ENCODE measurements around the gene CYB5R4.

The CYB5R4 gene

DNA sequence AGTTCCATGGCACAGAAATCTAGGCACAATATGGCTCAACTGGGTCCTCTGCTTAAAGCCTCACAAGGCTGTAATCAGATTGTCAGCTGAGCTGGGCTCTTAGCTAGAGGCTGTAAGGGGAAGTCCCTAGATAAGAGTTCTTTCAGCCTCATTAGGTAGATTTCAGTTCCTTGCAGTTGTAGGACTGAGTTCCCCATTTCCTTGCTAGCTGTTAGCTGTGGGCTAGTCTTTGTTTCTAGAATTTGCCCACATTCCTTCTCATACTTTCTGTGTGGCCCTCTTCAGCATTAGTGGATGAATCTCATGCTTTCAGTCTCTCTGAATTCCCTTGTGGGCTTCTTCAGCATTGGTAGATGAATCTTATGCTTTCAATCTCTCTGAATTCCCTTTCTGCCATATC lies 103.1 kb downstream of the CYB5R4 start:
- H3K27me3 ChIP-seq (ENCODE audit: control insufficient read depth in 5 of 5, insufficient read depth in 4 of 5, low read length in 5 of 5), result no peaks in the 10 kb centered on the region
- no peak overlapping the region for H3K4me3 ChIP-seq (ENCODE audit: low read depth in 1 of 5, low read length in 5 of 5)
- no peak overlapping the region for H3K27ac ChIP-seq (ENCODE audit: low read depth, low read length)
- H3K9me3 ChIP-seq (ENCODE audit: control insufficient read depth in 5 of 5, low read length in 5 of 5), result peaks cover 2 to 16% (median 10%) of the 10 kb centered on the region in 5 donors
- H3K36me3 ChIP-seq (ENCODE audit: control insufficient read depth in 5 of 5, insufficient read depth in 5 of 5, low read length in 5 of 5), result peaks cover 13 to 50% (median 37%) of the 10 kb centered on the region in 5 donors
- H3K9ac ChIP-seq (ENCODE audit: low read length in 5 of 5), result no peak overlapping the region
- H3K4me1 ChIP-seq (ENCODE audit: control insufficient read depth in 5 of 5, insufficient read depth in 5 of 5, low read length in 5 of 5), result no peaks in the 10 kb centered on the region

- Histone ChIP-seq H3K36me3 (ENCODE audit: control insufficient read depth in 5 of 5, insufficient read depth in 5 of 5, low read length in 5 of 5) (peaks cover 2 to 24% (median 17%) of the 10 kb centered on the region in 5 donors), H3K9me3 (ENCODE audit: control insufficient read depth in 5 of 5, low read length in 5 of 5) (peaks cover 2 to 20% (median 13%) of the 10 kb centered on the region in 5 donors), H3K9ac (ENCODE audit: low read length in 5 of 5) (no peak overlapping the region), H3K4me1 (ENCODE audit: control insufficient read depth in 5 of 5, insufficient read depth in 5 of 5, low read length in 5 of 5) (no peaks in the 10 kb centered on the region), H3K27ac (ENCODE audit: low read depth, low read length) (no peak overlapping the region), H3K4me3 (ENCODE audit: low read depth in 1 of 5, low read length in 5 of 5) (no peak overlapping the region), H3K27me3 (ENCODE audit: control insufficient read depth in 5 of 5, insufficient read depth in 4 of 5, low read length in 5 of 5) (no peaks in the 10 kb centered on the region)
Observed at GRCh38 chr6:83966539-83966938, 107.0 kb downstream of the CYB5R4 start.

- no peak overlapping the region for H3K4me3 ChIP-seq (ENCODE audit: low read depth in 1 of 5, low read length in 5 of 5)
- no peaks in the 10 kb centered on the region for H3K36me3 ChIP-seq (ENCODE audit: control insufficient read depth in 5 of 5, insufficient read depth in 5 of 5, low read length in 5 of 5)
- no peak overlapping the region for H3K27ac ChIP-seq (ENCODE audit: low read depth, low read length)
- H3K9ac ChIP-seq (ENCODE audit: low read length in 5 of 5), result no peak overlapping the region
- H3K4me1 ChIP-seq (ENCODE audit: control insufficient read depth in 5 of 5, insufficient read depth in 5 of 5, low read length in 5 of 5), result no peaks in the 10 kb centered on the region
- H3K9me3 ChIP-seq (ENCODE audit: control insufficient read depth in 5 of 5, low read length in 5 of 5), result peaks cover 2 to 14% (median 10%) of the 10 kb centered on the region in 5 donors
- H3K27me3 ChIP-seq (ENCODE audit: control insufficient read depth in 5 of 5, insufficient read depth in 4 of 5, low read length in 5 of 5), result no peaks in the 10 kb centered on the region
Observed at GRCh38 chr6:83970582-83970981, 111.1 kb downstream of the CYB5R4 start.

DNA sequence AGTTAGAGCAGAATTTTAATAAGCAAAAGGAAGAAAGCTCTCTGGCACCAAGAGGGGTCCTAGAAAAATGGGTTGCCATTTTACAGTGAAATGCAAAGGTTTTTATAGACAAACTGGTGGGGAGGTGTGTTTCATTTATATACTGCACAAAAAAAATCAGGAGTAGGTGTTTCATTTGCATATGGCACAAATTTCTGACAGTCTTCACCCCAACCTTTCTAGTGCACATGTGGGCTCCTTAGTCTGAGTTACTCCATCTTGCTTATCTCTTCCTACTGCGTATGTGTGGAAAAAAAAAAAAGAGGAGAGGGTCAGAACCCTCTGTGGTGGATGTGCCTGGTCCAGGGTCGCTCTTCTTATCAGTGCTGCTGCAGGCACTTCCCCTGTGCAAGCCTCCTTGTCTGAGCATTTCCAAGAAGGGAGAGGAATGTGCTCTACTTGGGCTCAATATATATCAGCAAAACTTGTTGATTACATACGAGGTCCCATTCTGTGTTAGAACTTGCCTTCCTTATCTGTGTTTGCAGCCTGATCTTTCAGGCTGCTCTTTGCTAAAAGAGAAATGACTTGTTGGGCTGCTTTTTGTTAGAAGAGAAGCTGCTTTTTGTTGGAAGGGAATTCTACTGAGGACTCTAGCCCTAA lies 115.0 kb downstream of the CYB5R4 start:
- Histone ChIP-seq H3K9me3 (ENCODE audit: control insufficient read depth in 5 of 5, low read length in 5 of 5) (peaks cover 0 to 3% (median 0%) of the 10 kb centered on the region in 5 donors), H3K4me1 (ENCODE audit: control insufficient read depth in 5 of 5, insufficient read depth in 5 of 5, low read length in 5 of 5) (no peaks in the 10 kb centered on the region), H3K4me3 (ENCODE audit: low read depth in 1 of 5, low read length in 5 of 5) (no peak overlapping the region), H3K36me3 (ENCODE audit: control insufficient read depth in 5 of 5, insufficient read depth in 5 of 5, low read length in 5 of 5) (no peaks in the 10 kb centered on the region), H3K27me3 (ENCODE audit: control insufficient read depth in 5 of 5, insufficient read depth in 4 of 5, low read length in 5 of 5) (no peaks in the 10 kb centered on the region), H3K9ac (ENCODE audit: low read length in 5 of 5) (no peak overlapping the region), H3K27ac (ENCODE audit: low read depth, low read length) (no peak overlapping the region)

- Histone ChIP-seq H3K9me3 (ENCODE audit: control insufficient read depth in 5 of 5, low read length in 5 of 5) (peaks cover 0 to 2% (median 0%) of the 10 kb centered on the region in 5 donors), H3K4me1 (ENCODE audit: control insufficient read depth in 5 of 5, insufficient read depth in 5 of 5, low read length in 5 of 5) (no peaks in the 10 kb centered on the region), H3K27ac (ENCODE audit: low read depth, low read length) (no peak overlapping the region), H3K36me3 (ENCODE audit: control insufficient read depth in 5 of 5, insufficient read depth in 5 of 5, low read length in 5 of 5) (no peaks in the 10 kb centered on the region), H3K27me3 (ENCODE audit: control insufficient read depth in 5 of 5, insufficient read depth in 4 of 5, low read length in 5 of 5) (no peaks in the 10 kb centered on the region), H3K9ac (ENCODE audit: low read length in 5 of 5) (no peak overlapping the region), H3K4me3 (ENCODE audit: low read depth in 1 of 5, low read length in 5 of 5) (no peak overlapping the region)
Observed at GRCh38 chr6:83976037-83976755, 116.7 kb downstream of the CYB5R4 start.

DNA sequence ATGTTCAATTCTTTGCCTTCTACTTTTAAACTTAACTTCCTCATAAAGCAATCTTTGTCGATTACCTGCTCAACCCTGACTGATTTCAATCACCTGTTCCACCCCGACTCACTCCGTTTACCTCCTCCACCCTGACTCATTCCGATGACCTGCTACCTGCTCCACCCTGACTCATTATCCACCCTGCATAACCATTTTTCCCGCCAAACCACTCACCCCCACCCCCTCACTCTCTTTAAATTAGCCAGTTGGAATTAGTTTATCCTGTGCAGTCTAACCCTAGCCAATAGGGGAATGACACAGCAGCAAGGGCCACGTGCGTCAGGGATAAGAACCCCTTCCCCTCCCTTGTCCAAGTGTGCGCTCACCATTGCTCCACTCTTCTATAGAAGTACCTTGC lies 117.4 kb downstream of the CYB5R4 start:
- Histone ChIP-seq H3K27ac (ENCODE audit: low read depth, low read length) (no peak overlapping the region), H3K9me3 (ENCODE audit: control insufficient read depth in 5 of 5, low read length in 5 of 5) (peaks cover 0 to 2% (median 0%) of the 10 kb centered on the region in 5 donors), H3K27me3 (ENCODE audit: control insufficient read depth in 5 of 5, insufficient read depth in 4 of 5, low read length in 5 of 5) (no peaks in the 10 kb centered on the region), H3K4me1 (ENCODE audit: control insufficient read depth in 5 of 5, insufficient read depth in 5 of 5, low read length in 5 of 5) (no peaks in the 10 kb centered on the region), H3K36me3 (ENCODE audit: control insufficient read depth in 5 of 5, insufficient read depth in 5 of 5, low read length in 5 of 5) (no peaks in the 10 kb centered on the region), H3K9ac (ENCODE audit: low read length in 5 of 5) (no peak overlapping the region), H3K4me3 (ENCODE audit: low read depth in 1 of 5, low read length in 5 of 5) (no peak overlapping the region)

- no peak overlapping the region for H3K9ac ChIP-seq (ENCODE audit: low read length in 5 of 5)
- H3K4me3 ChIP-seq (ENCODE audit: low read depth in 1 of 5, low read length in 5 of 5), result no peak overlapping the region
- no peaks in the 10 kb centered on the region for H3K4me1 ChIP-seq (ENCODE audit: control insufficient read depth in 5 of 5, insufficient read depth in 5 of 5, low read length in 5 of 5)
- H3K36me3 ChIP-seq (ENCODE audit: control insufficient read depth in 5 of 5, insufficient read depth in 5 of 5, low read length in 5 of 5), result peaks cover 0 to under 1% (median 0%) of the 10 kb centered on the region in 5 donors
- H3K27ac ChIP-seq (ENCODE audit: low read depth, low read length), result no peak overlapping the region
- H3K9me3 ChIP-seq (ENCODE audit: control insufficient read depth in 5 of 5, low read length in 5 of 5), result peaks cover 0 to 2% (median 0%) of the 10 kb centered on the region in 5 donors
- H3K27me3 ChIP-seq (ENCODE audit: control insufficient read depth in 5 of 5, insufficient read depth in 4 of 5, low read length in 5 of 5), result no peaks in the 10 kb centered on the region
Observed at GRCh38 chr6:83978324-83978734, 118.8 kb downstream of the CYB5R4 start.

DNA sequence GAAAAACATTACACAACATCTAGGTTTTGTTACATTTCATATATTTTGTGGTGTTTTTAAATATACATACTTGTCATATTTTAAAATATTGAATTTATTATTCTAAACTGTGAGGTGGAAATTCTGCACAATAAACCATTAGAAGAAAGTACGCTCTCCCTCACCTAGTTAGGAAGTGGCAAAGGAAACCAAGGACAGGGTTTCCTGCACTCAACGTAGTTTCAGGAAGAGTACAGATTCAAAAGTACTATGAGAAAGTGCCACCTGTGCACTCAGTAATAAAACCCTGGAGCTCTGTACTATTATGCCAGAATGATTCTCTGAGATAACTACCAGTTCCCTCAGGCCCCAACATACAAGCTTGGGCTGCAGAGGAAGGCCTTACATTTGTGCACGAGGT lies 119.5 kb downstream of the CYB5R4 start:
- H3K27ac ChIP-seq (ENCODE audit: low read depth, low read length), result no peak overlapping the region
- H3K4me3 ChIP-seq (ENCODE audit: low read depth in 1 of 5, low read length in 5 of 5), result no peak overlapping the region
- H3K4me1 ChIP-seq (ENCODE audit: control insufficient read depth in 5 of 5, insufficient read depth in 5 of 5, low read length in 5 of 5), result no peaks in the 10 kb centered on the region
- H3K27me3 ChIP-seq (ENCODE audit: control insufficient read depth in 5 of 5, insufficient read depth in 4 of 5, low read length in 5 of 5), result no peaks in the 10 kb centered on the region
- H3K9me3 ChIP-seq (ENCODE audit: control insufficient read depth in 5 of 5, low read length in 5 of 5), result peaks cover 0 to 2% (median 0%) of the 10 kb centered on the region in 5 donors
- H3K9ac ChIP-seq (ENCODE audit: low read length in 5 of 5), result no peak overlapping the region
- H3K36me3 ChIP-seq (ENCODE audit: control insufficient read depth in 5 of 5, insufficient read depth in 5 of 5, low read length in 5 of 5), result peaks cover 0 to 7% (median 0%) of the 10 kb centered on the region in 5 donors

DNA sequence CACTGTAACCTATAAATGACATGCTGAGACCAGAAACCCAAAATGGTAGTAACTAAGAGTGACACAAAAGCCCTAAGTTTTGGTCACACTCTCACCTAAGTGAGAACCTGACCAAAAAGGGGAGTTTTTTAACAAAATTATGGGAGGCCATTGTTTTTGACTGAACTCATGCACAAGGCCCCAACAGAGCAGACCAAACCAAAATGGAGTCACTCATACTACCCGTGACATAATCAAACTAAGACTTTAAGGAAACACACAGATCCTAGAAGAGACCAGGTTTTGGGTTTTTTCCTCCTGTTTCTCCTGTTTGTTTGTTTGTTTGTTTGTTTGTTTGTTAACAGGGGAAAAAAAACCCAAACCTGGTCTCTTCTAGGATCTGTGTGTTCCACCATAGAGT lies 124.9 kb downstream of the CYB5R4 start:
- Histone ChIP-seq H3K36me3 (ENCODE audit: control insufficient read depth in 5 of 5, insufficient read depth in 5 of 5, low read length in 5 of 5) (peaks cover 0 to 8% (median 0%) of the 10 kb centered on the region in 5 donors), H3K4me3 (ENCODE audit: low read depth in 1 of 5, low read length in 5 of 5) (no peak overlapping the region), H3K9ac (ENCODE audit: low read length in 5 of 5) (no peak overlapping the region), H3K4me1 (ENCODE audit: control insufficient read depth in 5 of 5, insufficient read depth in 5 of 5, low read length in 5 of 5) (no peaks in the 10 kb centered on the region), H3K27ac (ENCODE audit: low read depth, low read length) (no peak overlapping the region), H3K9me3 (ENCODE audit: control insufficient read depth in 5 of 5, low read length in 5 of 5) (peaks cover 0 to 2% (median 0%) of the 10 kb centered on the region in 5 donors), H3K27me3 (ENCODE audit: control insufficient read depth in 5 of 5, insufficient read depth in 4 of 5, low read length in 5 of 5) (no peaks in the 10 kb centered on the region)

GRCh38 chr6:83985308-83985713 lies 125.8 kb downstream of the CYB5R4 start:
- H3K9ac ChIP-seq (ENCODE audit: low read length in 5 of 5), result no peak overlapping the region
- H3K4me3 ChIP-seq (ENCODE audit: low read depth in 1 of 5, low read length in 5 of 5), result no peak overlapping the region
- no peaks in the 10 kb centered on the region for H3K4me1 ChIP-seq (ENCODE audit: control insufficient read depth in 5 of 5, insufficient read depth in 5 of 5, low read length in 5 of 5)
- no peak overlapping the region for H3K27ac ChIP-seq (ENCODE audit: low read depth, low read length)
- no peaks in the 10 kb centered on the region for H3K27me3 ChIP-seq (ENCODE audit: control insufficient read depth in 5 of 5, insufficient read depth in 4 of 5, low read length in 5 of 5)
- H3K9me3 ChIP-seq (ENCODE audit: control insufficient read depth in 5 of 5, low read length in 5 of 5), result peaks cover 0 to 2% (median 0%) of the 10 kb centered on the region in 5 donors
- peaks cover 0 to 8% (median 0%) of the 10 kb centered on the region in 5 donors for H3K36me3 ChIP-seq (ENCODE audit: control insufficient read depth in 5 of 5, insufficient read depth in 5 of 5, low read length in 5 of 5)
